Mesothelial cell of epicardium (in vitro differentiated cells): Measurements from ENCODE around the gene TOB1. TPM values are rescaled to one million over a fixed set of nuclear protein-coding genes. Genes with fewer than 3 reads are reported as not detected.

ENCODE experiments used
- DNase-seq, 2 experiments: peaks; one replicate each; pipeline ENCODE4 v3.0.0; 2021; ENCODE audit warnings: low spot score in 2 of 2; ENCODE audit not compliant: unreplicated experiment in 2 of 2
- H3K27ac Mint-ChIP-seq: 2 replicates; pipeline ENCODE4 v1.8.0; 2021; ENCODE audit warnings: mixed read lengths
- H3K27me3 Mint-ChIP-seq: 2 replicates; pipeline ENCODE4 v1.8.0; 2021; ENCODE audit warnings: low read depth, mixed read lengths
- H3K36me3 Mint-ChIP-seq: 2 replicates; pipeline ENCODE4 v1.8.0; 2021; ENCODE audit warnings: mixed read lengths
- H3K4me1 Mint-ChIP-seq: 2 replicates; pipeline ENCODE4 v1.8.0; 2021; ENCODE audit warnings: mixed read lengths
- H3K4me3 Mint-ChIP-seq: 2 replicates; pipeline ENCODE4 v1.8.0; 2021; ENCODE audit warnings: mild to moderate bottlenecking, moderate library complexity, mixed read lengths
- H3K9me3 Mint-ChIP-seq: 2 replicates; pipeline ENCODE4 v1.8.0; 2021; ENCODE audit warnings: mixed read lengths
- total RNA-seq: library from RNA; stranded (reverse); gene quantifications from 3 replicates; pipeline ENCODE4 v1.2.1, GENCODE V29; 2021
- TF ChIP-seq, protein P1 (sequence below): fragments of 200-600 bp; sonication (generic); IDR thresholded peaks from one replicate; pipeline ENCODE4 v1.5.0; 2021; ENCODE audit warnings: antibody characterized with exemption; ENCODE audit not compliant: unreplicated experiment

TOB1 gene
- total RNA-seq, 1 donor from 2014 or later, result 29.4 TPM

DNA sequence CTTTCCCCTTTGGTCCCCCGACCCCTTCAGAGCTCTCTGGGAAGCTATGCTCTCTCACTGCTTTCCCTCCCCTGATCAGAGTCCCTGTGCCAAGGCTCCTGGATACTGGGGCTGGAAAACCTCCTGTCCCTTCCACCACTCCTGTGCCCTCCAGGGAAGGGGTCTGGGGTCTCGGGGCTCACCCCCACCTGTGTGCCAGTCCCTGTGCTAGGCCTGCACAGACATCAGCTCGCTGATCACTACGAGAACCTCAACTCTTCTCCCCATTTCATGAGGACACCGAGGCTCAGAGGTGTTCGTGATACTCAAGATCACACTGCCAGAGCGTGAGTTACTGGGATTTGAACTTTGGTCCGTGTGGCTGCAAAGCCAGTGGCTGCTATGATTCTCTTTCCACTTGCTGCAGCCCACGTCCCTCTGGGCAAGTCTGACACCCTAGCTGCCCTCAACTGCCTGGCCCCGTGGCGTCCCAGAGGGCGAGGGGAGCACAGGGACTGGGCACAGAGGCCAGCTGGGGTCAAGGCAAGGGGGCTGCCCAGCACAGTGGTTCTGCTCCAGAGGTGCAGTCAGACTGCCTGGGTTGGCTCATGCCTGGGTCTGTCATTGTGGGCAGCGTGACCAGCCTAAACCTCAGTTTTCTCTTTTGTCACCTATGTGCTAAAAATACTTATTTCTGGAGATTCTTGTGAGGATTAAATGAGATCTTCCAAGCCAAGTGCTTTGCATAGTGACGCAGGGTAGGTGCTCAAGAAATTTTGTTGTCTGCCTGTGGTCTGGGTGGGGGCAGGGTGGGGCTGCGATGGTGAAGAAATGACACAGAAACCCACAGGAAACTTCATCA, 43.8 kb upstream of the TOB1 start:
- Mint-ChIP-seq H3K36me3 (no peaks in the 10 kb centered on the region), H3K4me1 (peaks cover 36% of the 10 kb centered on the region), H3K27me3 (no peaks in the 10 kb centered on the region), H3K4me3 (no peak overlapping the region), H3K27ac (no peak overlapping the region), H3K9me3 (no peaks in the 10 kb centered on the region)
- TF ChIP-seq, protein P1, sequence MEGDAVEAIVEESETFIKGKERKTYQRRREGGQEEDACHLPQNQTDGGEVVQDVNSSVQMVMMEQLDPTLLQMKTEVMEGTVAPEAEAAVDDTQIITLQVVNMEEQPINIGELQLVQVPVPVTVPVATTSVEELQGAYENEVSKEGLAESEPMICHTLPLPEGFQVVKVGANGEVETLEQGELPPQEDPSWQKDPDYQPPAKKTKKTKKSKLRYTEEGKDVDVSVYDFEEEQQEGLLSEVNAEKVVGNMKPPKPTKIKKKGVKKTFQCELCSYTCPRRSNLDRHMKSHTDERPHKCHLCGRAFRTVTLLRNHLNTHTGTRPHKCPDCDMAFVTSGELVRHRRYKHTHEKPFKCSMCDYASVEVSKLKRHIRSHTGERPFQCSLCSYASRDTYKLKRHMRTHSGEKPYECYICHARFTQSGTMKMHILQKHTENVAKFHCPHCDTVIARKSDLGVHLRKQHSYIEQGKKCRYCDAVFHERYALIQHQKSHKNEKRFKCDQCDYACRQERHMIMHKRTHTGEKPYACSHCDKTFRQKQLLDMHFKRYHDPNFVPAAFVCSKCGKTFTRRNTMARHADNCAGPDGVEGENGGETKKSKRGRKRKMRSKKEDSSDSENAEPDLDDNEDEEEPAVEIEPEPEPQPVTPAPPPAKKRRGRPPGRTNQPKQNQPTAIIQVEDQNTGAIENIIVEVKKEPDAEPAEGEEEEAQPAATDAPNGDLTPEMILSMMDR, result no peak
- DNase-seq, result no peak

DNA sequence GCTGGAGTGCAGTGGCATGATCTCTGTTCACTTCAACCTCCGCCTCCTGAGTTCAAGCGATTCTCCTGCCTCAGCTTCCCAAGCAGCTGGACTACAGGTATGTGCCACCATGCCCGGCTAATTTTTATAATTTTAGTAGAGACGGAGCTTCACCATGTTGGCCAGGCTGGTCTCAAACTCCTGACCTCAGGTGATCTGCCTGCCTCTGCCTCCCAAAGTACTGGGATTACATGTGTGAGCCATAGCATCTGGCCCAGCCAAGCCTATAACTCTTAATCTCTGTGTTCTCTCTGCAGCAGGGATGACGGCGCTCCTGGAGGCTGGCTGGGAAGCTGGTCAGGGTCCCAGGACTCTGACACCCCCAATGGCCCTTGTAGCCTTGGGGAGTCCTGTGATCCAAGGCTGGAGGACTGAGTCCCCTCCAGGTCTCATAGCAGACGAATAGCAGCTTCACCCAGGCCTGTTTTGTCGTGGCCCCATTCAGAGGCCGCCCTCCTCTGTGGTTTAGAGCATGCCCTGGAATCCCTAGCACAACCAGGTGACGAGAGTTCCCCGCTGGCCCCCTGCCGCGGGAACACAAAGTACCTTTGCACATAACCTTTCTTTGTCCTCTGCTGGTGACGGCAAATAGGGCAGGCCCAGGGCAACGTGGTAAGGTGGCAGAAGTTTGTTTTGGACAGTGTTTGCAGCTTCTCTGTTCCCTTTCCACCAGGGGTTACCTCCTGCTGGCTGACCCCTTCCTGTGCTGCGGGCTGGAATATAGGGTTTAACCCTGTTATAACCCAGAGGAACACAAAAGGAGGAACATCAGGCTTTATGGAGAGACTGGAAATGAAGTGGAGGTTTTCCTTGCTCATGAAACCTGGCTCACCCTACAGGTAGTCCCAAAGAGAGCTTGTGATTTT, 43.0 kb upstream of the TOB1 start:
- Mint-ChIP-seq H3K27me3 (no peaks in the 10 kb centered on the region), H3K4me1 (peaks cover 36% of the 10 kb centered on the region), H3K9me3 (no peaks in the 10 kb centered on the region), H3K36me3 (no peaks in the 10 kb centered on the region), H3K4me3 (no peak overlapping the region), H3K27ac (peak overlapping the region; percentile 47)
- TF ChIP-seq, protein P1, result no peak
- DNase-seq, result no peak

DNA sequence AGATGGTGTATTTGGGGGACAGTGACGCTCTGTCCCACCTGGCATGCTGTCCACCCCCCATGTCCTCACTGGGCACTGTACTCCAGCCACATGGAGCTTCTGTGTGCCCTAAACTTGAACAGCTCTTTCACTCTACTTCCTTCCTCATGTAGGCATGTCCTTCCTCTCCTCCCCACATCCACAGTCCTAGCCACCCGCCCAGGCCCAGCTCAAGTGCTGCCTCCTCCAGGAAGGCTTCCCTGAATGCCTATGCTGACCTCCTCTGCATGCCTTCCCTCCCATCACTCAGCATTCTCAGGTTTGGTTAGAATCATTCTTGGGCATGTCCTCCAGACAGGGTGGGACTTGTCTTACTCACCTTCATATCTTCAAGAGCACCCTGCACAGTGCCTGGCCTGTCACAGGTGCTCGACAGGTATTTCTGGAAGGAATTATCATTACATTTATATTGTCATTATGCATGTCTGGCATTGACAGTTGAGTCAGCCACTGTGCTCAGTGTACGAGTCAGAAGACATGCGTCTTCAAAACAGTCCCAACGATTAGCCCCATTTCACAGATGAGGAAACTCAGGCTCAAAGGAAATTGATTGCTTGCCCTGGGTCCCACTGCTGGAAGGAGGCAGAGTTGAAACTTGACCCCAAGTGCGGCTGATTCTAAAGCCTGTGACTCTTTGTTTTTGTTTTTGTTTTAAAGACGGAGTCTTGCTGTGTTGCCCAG, 42.1 kb upstream of the TOB1 start:
- Mint-ChIP-seq H3K4me3 (no peak overlapping the region), H3K9me3 (no peaks in the 10 kb centered on the region), H3K36me3 (no peaks in the 10 kb centered on the region), H3K27me3 (no peaks in the 10 kb centered on the region), H3K4me1 (peaks cover 40% of the 10 kb centered on the region), H3K27ac (no peak overlapping the region)
- DNase-seq, result no peak
- TF ChIP-seq, protein P1, result no peak

DNA sequence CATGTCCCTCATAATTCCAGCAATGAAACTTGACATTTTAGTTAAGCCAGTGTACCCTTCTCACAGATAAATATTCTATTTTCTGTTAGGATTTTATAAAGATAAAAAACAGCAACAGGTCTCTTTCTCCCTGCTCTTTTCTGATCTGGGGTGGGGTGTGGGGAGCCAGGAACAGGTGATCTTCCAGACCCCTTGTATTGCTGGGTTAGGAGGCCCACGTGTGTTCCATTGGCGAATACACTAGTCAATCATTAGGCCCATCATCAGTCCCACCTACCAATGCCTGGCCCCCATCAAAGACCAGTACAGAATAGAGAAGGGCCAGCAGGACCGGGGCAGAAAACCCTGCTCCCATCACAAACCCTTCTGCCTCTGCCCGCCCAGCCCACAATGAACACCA, 40.3 kb upstream of the TOB1 start:
- no peaks in the 10 kb centered on the region for H3K9me3 Mint-ChIP-seq
- no peaks in the 10 kb centered on the region for H3K27me3 Mint-ChIP-seq
- H3K4me1 Mint-ChIP-seq, result peaks cover 49% of the 10 kb centered on the region
- H3K36me3 Mint-ChIP-seq, result no peaks in the 10 kb centered on the region
- DNase-seq, result no peak
- TF ChIP-seq, protein P1, result no peak
- no peak overlapping the region for H3K27ac Mint-ChIP-seq
- H3K4me3 Mint-ChIP-seq, result no peak overlapping the region

DNA sequence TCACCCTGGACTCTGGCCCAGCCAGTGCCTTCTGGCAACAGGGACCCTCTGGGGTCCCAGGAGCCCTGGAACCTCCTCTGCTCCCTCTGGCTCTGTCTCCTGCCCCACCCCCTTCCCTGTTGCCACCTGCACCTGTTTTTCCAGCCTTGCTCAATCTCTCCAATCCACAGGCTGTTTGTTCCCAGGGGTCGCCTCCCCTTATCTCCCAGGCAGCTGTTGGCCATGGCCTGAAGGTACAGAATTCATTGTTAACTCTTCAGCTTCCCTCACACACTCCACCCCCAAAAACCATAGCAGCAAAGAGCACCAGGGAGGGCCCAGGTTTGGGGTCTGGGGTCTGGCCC, 39.3 kb upstream of the TOB1 start:
- Mint-ChIP-seq H3K36me3 (no peaks in the 10 kb centered on the region), H3K27ac (peak overlapping the region; percentile 64), H3K27me3 (no peaks in the 10 kb centered on the region), H3K4me1 (peaks cover 49% of the 10 kb centered on the region), H3K9me3 (no peaks in the 10 kb centered on the region), H3K4me3 (no peak overlapping the region)
- DNase-seq, result no peak
- TF ChIP-seq, protein P1, result no peak
